ENCODE data around the gene TAPBP. TPM values are rescaled to one million over a fixed set of nuclear protein-coding genes. Genes with fewer than 3 reads are reported as not detected.

Gene TAPBP
- total and polyA plus RNA-seq, 2 of the 8 experiments (the other 6 are each of a cell fraction or from before 2014, with no cell fraction given): 24.5 to 35.4 TPM

GRCh38 chr6:33299237-33299944 is 14.5 kb downstream of the TAPBP start (continued):
- TF ChIP-seq YY1 (IDR thresholded peaks at IDR 0.05; ENCODE audit: low read depth, low read length) (no peak; the same call in 1 of the 2 replicates), MAX (IDR thresholded peaks at IDR 0.05) (0 out of 2 replicates have a peak, but pooled peaks have one; percentile 24), CHD2 (IDR thresholded peaks at IDR 0.05; ENCODE audit: low read length) (no peak; the same call in 1 of the 2 replicates), SP2 (IDR thresholded peaks at IDR 0.05; ENCODE audit: low read length) (no peak), SUZ12 (IDR thresholded peaks at IDR 0.05; ENCODE audit: low read length) (no peak), CBX5 (IDR thresholded peaks at IDR 0.05; ENCODE audit: low read depth, low read length) (no peak), BRCA1 (IDR thresholded peaks at IDR 0.05; ENCODE audit: low read depth, low read length) (no peak), RBBP5 (IDR thresholded peaks at IDR 0.05; ENCODE audit: borderline replicate concordance, low read depth, low read length) (no peak), CHD1 (IDR thresholded peaks at IDR 0.05; ENCODE audit: low read depth, low read length) (no peak), HDAC2 (IDR thresholded peaks at IDR 0.05; ENCODE audit: borderline replicate concordance in 1 of 2, low read depth in 2 of 2, low read length in 2 of 2) (peak in 1 of 2 experiments; percentile 82; a peak in 2 of 4 replicates), NANOG (IDR thresholded peaks at IDR 0.05; ENCODE audit: insufficient read depth, low read depth, low read length, poor library complexity, severe bottlenecking) (no peak), TCF12 (IDR thresholded peaks at IDR 0.05; ENCODE audit: low read depth, low read length) (no peak), SAP30 (IDR thresholded peaks at IDR 0.05; ENCODE audit: insufficient read depth, insufficient replicate concordance, low read length) (peak; percentile 39), GTF2F1 (IDR thresholded peaks at IDR 0.05; ENCODE audit: borderline replicate concordance, low read depth, low read length) (no peak), EP300 (IDR thresholded peaks at IDR 0.05; ENCODE audit: borderline replicate concordance in 1 of 2, low read depth in 2 of 2, low read length in 2 of 2) (no peak), RXRA (IDR thresholded peaks at IDR 0.05; ENCODE audit: insufficient read depth, low read depth, low read length) (no peak), BCL11A (IDR thresholded peaks at IDR 0.05; ENCODE audit: low read depth in 2 of 2, low read length in 2 of 2) (no peak), CEBPB (IDR thresholded peaks at IDR 0.05; ENCODE audit: low read depth, low read length) (no peak)
- TF ChIP-seq, protein P1, sequence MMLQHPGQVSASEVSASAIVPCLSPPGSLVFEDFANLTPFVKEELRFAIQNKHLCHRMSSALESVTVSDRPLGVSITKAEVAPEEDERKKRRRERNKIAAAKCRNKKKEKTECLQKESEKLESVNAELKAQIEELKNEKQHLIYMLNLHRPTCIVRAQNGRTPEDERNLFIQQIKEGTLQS (IDR thresholded peaks at IDR 0.05; ENCODE audit: insufficient read depth, low read depth, low read length): no peak
- TF ChIP-seq, protein P2, sequence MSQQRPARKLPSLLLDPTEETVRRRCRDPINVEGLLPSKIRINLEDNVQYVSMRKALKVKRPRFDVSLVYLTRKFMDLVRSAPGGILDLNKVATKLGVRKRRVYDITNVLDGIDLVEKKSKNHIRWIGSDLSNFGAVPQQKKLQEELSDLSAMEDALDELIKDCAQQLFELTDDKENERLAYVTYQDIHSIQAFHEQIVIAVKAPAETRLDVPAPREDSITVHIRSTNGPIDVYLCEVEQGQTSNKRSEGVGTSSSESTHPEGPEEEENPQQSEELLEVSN (IDR thresholded peaks at IDR 0.05): peak; percentile 52

Measured in H1 (cell line).